Heart right ventricle (tissue), 16 donors: ENCODE measurements around the gene USP9X. TPM values are rescaled to one million over a fixed set of nuclear protein-coding genes. Genes with fewer than 3 reads are reported as not detected.

ENCODE experiments used
- ATAC-seq, 8 donors: fragments of 200-7000 bp; cut with Tn5 transposase; one replicate each; pipeline ENCODE4 v1.9.1; 2020; ENCODE audit warnings: mild to moderate bottlenecking in 8 of 8, moderate library complexity in 8 of 8, moderate number of reproducible peaks in 1 of 8
- DNase-seq, 2 donors: peaks; one replicate each; pipeline ENCODE4 v3.0.0-alpha.2; 2020
- H3K27ac ChIP-seq, 10 donors: fragments of 200-600 bp; sonication (generic) in 2 of 10; one replicate each; pipeline versions ENCODE4 v1.5.0 to v1.8.0; 2020 to 2022; ENCODE audit warnings: mild to moderate bottlenecking in 3 of 10
- H3K27me3 ChIP-seq, 7 donors: fragments of 200-600 bp; one replicate each; pipeline ENCODE4 v1.8.0; 2021 to 2022; ENCODE audit warnings: mild to moderate bottlenecking in 2 of 7
- H3K36me3 ChIP-seq, 9 donors: fragments of 200-600 bp; sonication (generic) in 1 of 9; one replicate each; pipeline versions ENCODE4 v1.5.0 to v1.8.0; 2020 to 2022; ENCODE audit warnings: mild to moderate bottlenecking in 2 of 9
- H3K4me1 ChIP-seq, 9 donors: fragments of 200-600 bp; sonication (generic) in 1 of 9; one replicate each; pipeline versions ENCODE4 v1.5.0 to v1.8.0; 2020 to 2022; ENCODE audit warnings: mild to moderate bottlenecking in 4 of 9
- H3K4me3 ChIP-seq, 10 donors: fragments of 200-600 bp; sonication (generic) in 2 of 10; one replicate each; pipeline versions ENCODE4 v1.5.0 to v1.8.0; 2020 to 2022; ENCODE audit warnings: mild to moderate bottlenecking in 7 of 10, moderate library complexity in 2 of 10
- H3K9me3 ChIP-seq, 11 donors: fragments of 200-600 bp in 10 of 11; sonication (generic) in 2 of 11; one replicate each; pipeline versions ENCODE4 v1.5.0 to v1.8.0; 2013 to 2022; ENCODE audit warnings: mild to moderate bottlenecking in 2 of 11, control low read depth in 1 of 11, moderate library complexity in 1 of 11
- WGBS, 2 donors: extraction: QIAGEN DNeasy Blood & Tissue Kit; methylation state at CpG; one replicate each; pipeline ENCODE4 v1.1.7; 2013; ENCODE audit warnings: inconsistent platforms in 1 of 2; 5-methylcytosine and 5-hydroxymethylcytosine counted together
- intact Hi-C, 10 donors: fragments of 100-400 bp; cut with DNase I; formaldehyde crosslinking; loops; one replicate each; pipeline versions ENCODE4 v1.11.1 to v1.14.2; 2022
- polyA plus RNA-seq, 2 donors: library from polyadenylated mRNA; stranded (reverse); fragments of 200-250 nt; gene quantifications; one replicate each; pipeline ENCODE4 v1.2.3, GENCODE V29; 2013
- total RNA-seq, 10 donors: library from RNA; stranded (reverse); fragmentation: NEBNext Ultra II Directional in 3 of 10; extraction: Animal tissue kit (Norgen Biotek cat#: 25700) in 3 of 10; gene quantifications; one replicate each; pipeline versions ENCODE4 v1.2.1 to v1.2.4, GENCODE V29; 2021 to 2023
- TF ChIP-seq, protein P1 (sequence below), 9 donors: fragments of 200-600 bp; sonication (generic) in 2 of 9; IDR thresholded peaks; one replicate each; pipeline versions ENCODE4 v1.5.0 to v1.8.0; 2021 to 2022; ENCODE audit warnings: antibody characterized with exemption in 9 of 9, mild to moderate bottlenecking in 5 of 9, moderate library complexity in 1 of 9
- donor health status: Arrhythmogenic right ventricular cardiomyopathy.
- donor health status: ischemic (EF 13 %, LVEDD 7.1; RV severe dilation, severe dysfunction).
- donor health status: healthy with polysubstance abuse.
- donor health status: DM: no; HTN: yes; CAD: no.
- donor health status: DM: no; HTN: no; CAD: no.
- donor health status: ischemic (EF 25% LVEDD 6.9; RV normal size, moderate dysfunction).
- donor health status: ischemic (EF 25% LVEDD 5.7; RV mildly dilated, moderate dysfunction).
- donor health status: healthy.
- donor health status: DM: yes; HTN: yes; CAD: no.
- donor health status: Ischemic cardiomyopathy.
- donor health status: ischemic (EF 35%, LVEDD 5.7; RV mildly dilated, moderate dysfunction).
- donor health status: nonischemic (EF 11% LVEDD 7.7; RV severe dilation, severe dysfunction).
- donor health status: DM: yes; HTN: yes; CAD: no.
- donor health status: PGD.
- donor health status: ischemic (EF 29% LVEDD 5.4; RV normal size, mild dysfunction).
- donor health status: nonischemic (EF 23%, LVEDD 6.1; RV moderate dilation, normal function).

The USP9X gene
- total and polyA plus RNA-seq, 12 donors: 9.0 to 81.3 (median 64.6) TPM

- TF ChIP-seq, protein P1, sequence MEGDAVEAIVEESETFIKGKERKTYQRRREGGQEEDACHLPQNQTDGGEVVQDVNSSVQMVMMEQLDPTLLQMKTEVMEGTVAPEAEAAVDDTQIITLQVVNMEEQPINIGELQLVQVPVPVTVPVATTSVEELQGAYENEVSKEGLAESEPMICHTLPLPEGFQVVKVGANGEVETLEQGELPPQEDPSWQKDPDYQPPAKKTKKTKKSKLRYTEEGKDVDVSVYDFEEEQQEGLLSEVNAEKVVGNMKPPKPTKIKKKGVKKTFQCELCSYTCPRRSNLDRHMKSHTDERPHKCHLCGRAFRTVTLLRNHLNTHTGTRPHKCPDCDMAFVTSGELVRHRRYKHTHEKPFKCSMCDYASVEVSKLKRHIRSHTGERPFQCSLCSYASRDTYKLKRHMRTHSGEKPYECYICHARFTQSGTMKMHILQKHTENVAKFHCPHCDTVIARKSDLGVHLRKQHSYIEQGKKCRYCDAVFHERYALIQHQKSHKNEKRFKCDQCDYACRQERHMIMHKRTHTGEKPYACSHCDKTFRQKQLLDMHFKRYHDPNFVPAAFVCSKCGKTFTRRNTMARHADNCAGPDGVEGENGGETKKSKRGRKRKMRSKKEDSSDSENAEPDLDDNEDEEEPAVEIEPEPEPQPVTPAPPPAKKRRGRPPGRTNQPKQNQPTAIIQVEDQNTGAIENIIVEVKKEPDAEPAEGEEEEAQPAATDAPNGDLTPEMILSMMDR (IDR thresholded peaks at IDR 0.05): no peak
- no peak overlapping the region for H3K27ac ChIP-seq
- H3K36me3 ChIP-seq: peaks cover 0 to 3% (median 0%) of the 10 kb centered on the region in 9 donors
- peaks cover 0 to 85% (median 53%) of the 10 kb centered on the region in 9 donors for H3K4me1 ChIP-seq
- no peak for DNase-seq
- intact Hi-C loops: no loop called here
- no peak for ATAC-seq
- 79 to 85% methylated on average over 6 of the region's 6 CpGs for WGBS, 2 donors
- no peaks in the 10 kb centered on the region for H3K9me3 ChIP-seq
- peaks cover 0 to 63% (median 0%) of the 10 kb centered on the region in 7 donors for H3K27me3 ChIP-seq
- H3K4me3 ChIP-seq: no peak overlapping the region
Observed at GRCh38 chrX:41092776-41093175, 7.5 kb downstream of the USP9X start.

- Histone ChIP-seq H3K27me3 (peaks cover 0 to 48% (median 0%) of the 10 kb centered on the region in 7 donors), H3K4me3 (no peak overlapping the region), H3K9me3 (no peaks in the 10 kb centered on the region), H3K36me3 (no peaks in the 10 kb centered on the region), H3K27ac (no peak overlapping the region), H3K4me1 (peaks cover 0 to 73% (median 51%) of the 10 kb centered on the region in 9 donors)
- TF ChIP-seq, protein P1 (IDR thresholded peaks at IDR 0.05): no peak
- DNase-seq (no peak), ATAC-seq (no peak)
- intact Hi-C loops: no loop called here
- 35 to 64% methylated on average over 1 of the region's 1 CpG for WGBS, 2 donors
Observed at GRCh38 chrX:41095174-41095573, 9.9 kb downstream of the USP9X start.

GRCh38 chrX:41095908-41096307 is 10.7 kb downstream of the USP9X start:
- no peaks in the 10 kb centered on the region for H3K9me3 ChIP-seq
- TF ChIP-seq, protein P1 (IDR thresholded peaks at IDR 0.05): no peak
- WGBS, 2 donors: 70 to 79% methylated on average over 2 of the region's 2 CpGs
- no peak for DNase-seq
- no peak overlapping the region for H3K4me3 ChIP-seq
- peaks cover 0 to 69% (median 48%) of the 10 kb centered on the region in 9 donors for H3K4me1 ChIP-seq
- peak in 2 of 8 donors; percentile 36 to 44 for ATAC-seq
- H3K36me3 ChIP-seq: no peaks in the 10 kb centered on the region
- intact Hi-C loops: no loop called here
- H3K27me3 ChIP-seq: peaks cover 0 to 41% (median 0%) of the 10 kb centered on the region in 7 donors
- H3K27ac ChIP-seq: no peak overlapping the region

- intact Hi-C loops: no loop called here
- no peaks in the 10 kb centered on the region for H3K9me3 ChIP-seq
- no peak overlapping the region for H3K4me3 ChIP-seq
- H3K27ac ChIP-seq: no peak overlapping the region
- no peaks in the 10 kb centered on the region for H3K36me3 ChIP-seq
- WGBS, 2 donors: 52 to 66% methylated on average over 6 to 7 of the region's 7 CpGs
- H3K4me1 ChIP-seq: peaks cover 0 to 64% (median 42%) of the 10 kb centered on the region in 9 donors
- DNase-seq (no peak), ATAC-seq (peak in 1 of 8 donors; percentile 45)
- H3K27me3 ChIP-seq: peaks cover 0 to 36% (median 0%) of the 10 kb centered on the region in 7 donors
- TF ChIP-seq, protein P1 (IDR thresholded peaks at IDR 0.05): no peak
Observed at GRCh38 chrX:41096339-41096955, 11.2 kb downstream of the USP9X start.
